Activated gamma-delta T cell (primary cell): ENCODE results near the gene KLHL6.
A peak's percentile ranks its signal among the peaks of the same experiment; 100 is the strongest.
"Not testable (repeated sequence)": the region's sequence is repeated elsewhere in the genome, so short reads cannot be mapped to it uniquely, and the experiment has no call there.

Source experiments
- DNase-seq: peaks from one replicate; lab custom pipeline; 2025; lab: John Stamatoyannopoulos, UW

Gene KLHL6

GRCh38 chr3:183448369-183449128 is 107.0 kb downstream of the KLHL6 start:
- DNase-seq = no peak

GRCh38 chr3:183447206-183448001 is 108.1 kb downstream of the KLHL6 start:
- DNase-seq = peak; percentile 38

GRCh38 chr3:183446838-183447205 is 108.7 kb downstream of the KLHL6 start:
- DNase-seq = no peak

GRCh38 chr3:183444748-183445147 is 110.8 kb downstream of the KLHL6 start:
- DNase-seq = no peak

DNA sequence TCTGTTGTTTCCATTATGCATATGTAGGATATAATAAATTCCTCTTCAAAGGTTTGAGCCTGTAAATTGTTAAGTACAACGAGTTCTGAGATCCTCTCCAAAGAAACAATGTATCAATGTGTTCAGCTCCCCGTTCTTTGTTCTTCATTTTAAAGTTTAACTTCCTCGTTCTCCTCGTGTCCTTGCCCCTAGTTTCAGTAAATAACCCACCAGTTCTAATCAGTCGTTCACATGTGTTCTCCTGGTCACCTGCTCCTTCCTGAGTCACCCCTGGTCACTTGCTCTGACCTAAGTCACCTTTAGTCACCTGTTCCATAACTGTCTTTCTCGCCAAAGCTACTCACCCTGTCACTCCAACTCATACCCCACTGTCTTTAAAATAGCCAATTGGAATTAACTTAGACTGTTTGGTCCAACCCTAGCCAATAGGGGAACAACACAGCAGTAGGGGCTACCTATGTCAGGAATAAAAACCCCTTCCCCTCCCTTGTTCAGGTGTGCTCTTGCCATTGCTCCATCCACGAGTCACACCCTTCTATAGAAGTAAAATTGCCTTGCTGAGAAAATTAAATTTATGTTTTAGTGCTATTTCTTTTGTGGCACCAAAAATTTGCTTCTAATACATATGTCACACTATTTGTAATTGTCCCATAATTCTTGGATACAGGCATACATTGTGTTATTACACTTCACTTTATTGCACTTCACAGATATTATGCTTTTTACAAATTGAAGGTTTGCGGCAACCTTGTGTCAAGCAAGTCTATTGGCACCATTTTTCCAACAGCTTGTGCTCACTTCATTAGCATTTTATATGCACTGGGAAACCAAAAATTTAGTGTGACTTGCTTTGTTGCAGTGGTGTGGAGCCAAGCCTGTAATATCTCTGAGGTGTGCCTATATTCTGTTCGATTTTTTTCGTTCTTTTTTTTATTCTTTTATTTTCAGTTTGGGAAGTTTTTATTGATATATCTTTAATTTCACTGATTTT is 111.8 kb downstream of the KLHL6 start:
- DNase-seq = no peak

- no peak for DNase-seq
Observed at GRCh38 chr3:183442994-183443393, 112.5 kb downstream of the KLHL6 start.

GRCh38 chr3:183440521-183440920 is 115.0 kb downstream of the KLHL6 start:
- DNase-seq = not testable (repeated sequence)

DNA sequence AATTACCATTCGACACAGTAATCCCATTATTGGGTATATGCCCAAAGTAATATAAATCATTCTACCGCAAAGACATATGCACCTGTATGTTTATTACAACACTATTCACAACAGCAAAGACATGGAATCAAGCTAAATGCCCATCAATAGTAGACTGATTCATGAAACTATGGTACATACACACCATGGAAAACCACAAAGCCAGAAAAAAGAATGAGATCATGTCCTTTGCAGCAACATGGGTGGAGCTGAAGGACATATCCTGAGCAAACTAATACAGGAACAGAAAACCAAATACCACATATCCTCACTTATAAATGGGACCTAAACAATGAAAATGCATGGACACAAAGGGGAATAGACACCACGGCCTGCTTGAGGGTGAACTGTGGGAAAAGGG is 116.0 kb downstream of the KLHL6 start:
- DNase-seq = no peak

DNA sequence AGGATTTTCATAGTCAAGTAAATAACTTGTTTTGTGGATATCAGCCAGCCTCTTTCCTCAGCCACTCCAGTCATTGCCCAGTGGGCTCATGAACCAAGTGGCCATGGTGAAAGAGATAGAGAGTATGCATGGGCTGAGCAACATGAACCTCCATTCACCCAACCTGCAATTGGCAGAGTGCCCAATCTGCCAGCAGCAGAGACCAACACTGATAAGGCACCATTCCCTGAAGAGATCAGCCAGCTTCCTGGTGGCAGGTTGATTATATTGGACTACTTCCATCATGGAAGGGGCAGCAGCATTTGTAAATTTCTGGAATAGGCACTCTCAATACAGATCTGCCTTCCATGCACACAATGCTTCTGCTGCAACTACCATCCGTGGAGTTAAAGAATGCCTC is 116.8 kb downstream of the KLHL6 start:
- DNase-seq = no peak

DNA sequence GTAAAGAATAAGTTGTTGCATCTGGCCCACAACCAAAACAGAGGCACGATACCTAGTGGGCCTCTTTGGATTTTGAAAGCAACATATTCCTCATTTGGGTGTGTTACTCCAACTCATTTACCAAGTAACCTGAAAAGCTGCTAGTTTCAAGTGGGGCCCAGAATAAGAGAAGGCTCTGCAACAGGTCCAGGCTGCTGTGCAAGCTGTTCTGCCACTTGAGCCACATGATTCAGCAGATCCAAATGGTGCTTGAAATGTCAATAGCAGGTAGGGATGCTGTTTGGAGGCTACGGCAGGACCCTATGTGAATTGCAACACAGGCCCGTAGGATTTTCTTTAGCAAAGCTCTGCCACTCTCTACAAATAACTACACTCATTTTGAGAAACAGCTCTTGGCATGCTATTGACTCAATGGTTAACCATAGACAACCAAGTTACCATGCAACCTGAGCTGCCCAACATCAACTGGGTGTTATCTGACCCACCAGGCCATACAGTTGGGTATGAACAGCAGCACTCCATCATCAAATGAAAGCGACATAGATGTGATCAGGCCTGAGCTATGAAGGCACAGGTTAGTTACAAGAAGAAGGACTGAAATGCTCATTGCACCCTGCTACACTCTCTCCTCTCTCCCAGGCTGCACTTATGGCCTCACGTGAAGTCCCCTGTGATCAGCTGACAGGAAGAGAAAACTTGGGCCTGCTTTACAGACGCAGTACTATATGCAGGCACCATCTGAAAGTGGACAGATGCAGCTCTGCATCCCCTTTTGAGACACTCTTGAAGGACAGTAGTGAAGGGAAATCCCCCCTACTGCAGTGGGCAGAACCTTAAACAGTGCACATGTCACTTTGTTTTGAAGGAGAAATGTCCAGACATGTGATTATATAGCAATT is 117.6 kb downstream of the KLHL6 start:
- no peak for DNase-seq
